Ascending aorta (tissue), 2 donors: ENCODE results near the gene SAMSN1. TPM values are rescaled to one million over a fixed set of nuclear protein-coding genes. Genes with fewer than 3 reads are reported as not detected.

Experiments
- DNase-seq, 2 donors: peaks; one replicate each; pipeline ENCODE4 v3.0.0-alpha.2; 2019; ENCODE audit warnings: low spot score in 2 of 2
- H3K27ac ChIP-seq, 2 donors: fragments of 200-600 bp; sonication (generic); one replicate each; pipeline ENCODE4 v1.5.1; 2016 to 2017; ENCODE audit warnings: mild to moderate bottlenecking in 1 of 2
- H3K27me3 ChIP-seq: fragments of 200-600 bp; sonication (generic); one replicate; pipeline ENCODE4 v1.5.1; 2017
- H3K36me3 ChIP-seq, 2 donors: fragments of 200-600 bp; sonication (generic); one replicate each; pipeline ENCODE4 v1.5.1; 2016
- H3K4me1 ChIP-seq, 2 donors: fragments of 200-600 bp; sonication (generic); one replicate each; pipeline ENCODE4 v1.5.1; 2016 to 2017; ENCODE audit warnings: mild to moderate bottlenecking in 1 of 2
- H3K4me3 ChIP-seq, 2 donors: fragments of 200-600 bp; sonication (generic); one replicate each; pipeline ENCODE4 v1.5.1; 2016 to 2017; ENCODE audit warnings: mild to moderate bottlenecking in 1 of 2
- H3K9me3 ChIP-seq, 2 donors: fragments of 200-600 bp; sonication (generic); one replicate each; pipeline ENCODE4 v1.5.1; 2016
- CTCF ChIP-seq, 3 experiments: fragments of 200-600 bp in 2 of 3; fragments of 450-650 bp in 1 of 3; sonication (generic) in 2 of 3; IDR thresholded peaks; one replicate each; pipeline ENCODE4 v1.5.1; 2016 to 2019; ENCODE audit warnings: antibody characterized with exemption in 3 of 3, mild to moderate bottlenecking in 1 of 3, moderate library complexity in 1 of 3
- intact Hi-C: fragments of 100-400 bp; cut with DNase I; formaldehyde crosslinking; loops from one replicate; pipeline ENCODE4 v1.15.1; 2023
- total RNA-seq: library from RNA; depleted of rRNA; stranded (reverse); fragments of >200 nt; gene quantifications from one replicate; pipeline ENCODE4 v1.1.0, GENCODE V29; 2016

SAMSN1 gene
- total RNA-seq, 1 donor from 2014 or later = 6.1 TPM

DNA sequence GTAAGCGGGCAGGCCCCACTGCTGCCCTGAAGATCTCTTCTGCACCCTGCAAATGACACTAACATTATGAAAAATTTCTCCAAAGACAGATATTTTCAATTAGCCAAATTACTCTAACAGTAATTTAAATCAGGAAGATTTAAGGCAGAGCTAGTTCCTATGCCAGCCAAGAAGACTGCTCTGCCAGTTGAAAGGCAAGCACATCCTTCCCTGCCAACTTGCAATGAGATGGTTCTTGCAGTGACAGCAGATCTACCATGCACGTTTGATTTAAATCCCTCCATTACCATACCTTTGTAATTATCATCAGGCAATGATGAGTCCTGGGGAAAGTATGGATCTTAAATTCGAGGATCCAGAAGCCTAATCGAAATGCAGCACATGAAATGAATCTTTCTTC lies 76.5 kb downstream of the SAMSN1 start:
- DNase-seq = no peak
- Histone ChIP-seq H3K4me1 (no peaks in the 10 kb centered on the region), H3K27me3 (no peaks in the 10 kb centered on the region), H3K4me3 (no peak overlapping the region), H3K36me3 (no peaks in the 10 kb centered on the region), H3K9me3 (no peaks in the 10 kb centered on the region), H3K27ac (no peak overlapping the region)
- TF ChIP-seq CTCF (IDR thresholded peaks at IDR 0.05) = no peak
- intact Hi-C loops = no loop called here

DNA sequence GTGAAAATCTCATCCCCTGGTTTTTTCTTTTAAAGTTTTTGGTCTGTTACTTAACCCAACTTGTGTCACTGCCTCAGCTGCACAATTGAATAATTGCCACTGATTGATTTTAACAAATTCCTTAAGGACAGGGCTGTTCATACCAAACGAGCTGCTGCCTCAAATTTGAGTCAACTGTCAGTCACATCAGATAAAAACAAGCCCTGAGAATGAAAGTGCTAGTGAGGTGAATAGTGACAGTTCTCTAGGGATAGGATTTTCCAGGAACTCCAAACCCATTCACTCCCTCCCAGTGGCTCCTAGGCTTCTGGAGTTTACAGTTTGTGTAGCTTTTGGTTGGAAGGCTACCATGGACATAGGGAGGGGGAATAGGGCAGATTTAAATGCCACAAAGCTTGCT lies 79.4 kb downstream of the SAMSN1 start:
- intact Hi-C loops = no loop called here

DNA sequence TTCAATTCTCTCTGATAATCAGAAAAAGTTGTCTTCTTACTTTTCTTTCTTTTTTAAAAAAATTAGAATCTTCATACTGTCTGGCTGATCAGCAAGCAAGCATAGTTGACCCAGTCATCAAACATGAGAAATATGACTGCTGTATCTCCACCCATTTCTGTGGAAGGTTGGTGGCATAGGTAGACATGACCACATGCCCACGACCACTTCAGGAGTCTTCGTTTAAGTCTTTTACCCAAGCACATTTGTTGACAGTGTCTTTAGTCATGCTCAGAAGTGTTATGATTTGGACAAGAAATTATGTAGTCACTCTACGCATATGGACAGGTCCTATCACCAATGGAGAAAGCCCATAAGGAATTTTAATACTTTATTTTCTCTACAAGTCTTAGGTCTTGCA lies 88.4 kb downstream of the SAMSN1 start:
- Histone ChIP-seq H3K4me1 (no peaks in the 10 kb centered on the region), H3K27me3 (no peaks in the 10 kb centered on the region), H3K4me3 (no peak overlapping the region), H3K27ac (no peak overlapping the region), H3K36me3 (no peaks in the 10 kb centered on the region), H3K9me3 (no peaks in the 10 kb centered on the region)
- no peak for TF ChIP-seq CTCF (IDR thresholded peaks at IDR 0.05)
- intact Hi-C loops = no loop called here
- DNase-seq = no peak

More for the DNA sequence above, 79.4 kb downstream of the SAMSN1 start:
- no peaks in the 10 kb centered on the region for H3K4me1 ChIP-seq
- H3K4me3 ChIP-seq = no peak overlapping the region
- H3K27me3 ChIP-seq = no peaks in the 10 kb centered on the region
- TF ChIP-seq CTCF (IDR thresholded peaks at IDR 0.05) = no peak
- H3K9me3 ChIP-seq = no peaks in the 10 kb centered on the region
- no peaks in the 10 kb centered on the region for H3K36me3 ChIP-seq
- no peak for DNase-seq
- H3K27ac ChIP-seq = no peak overlapping the region

DNA sequence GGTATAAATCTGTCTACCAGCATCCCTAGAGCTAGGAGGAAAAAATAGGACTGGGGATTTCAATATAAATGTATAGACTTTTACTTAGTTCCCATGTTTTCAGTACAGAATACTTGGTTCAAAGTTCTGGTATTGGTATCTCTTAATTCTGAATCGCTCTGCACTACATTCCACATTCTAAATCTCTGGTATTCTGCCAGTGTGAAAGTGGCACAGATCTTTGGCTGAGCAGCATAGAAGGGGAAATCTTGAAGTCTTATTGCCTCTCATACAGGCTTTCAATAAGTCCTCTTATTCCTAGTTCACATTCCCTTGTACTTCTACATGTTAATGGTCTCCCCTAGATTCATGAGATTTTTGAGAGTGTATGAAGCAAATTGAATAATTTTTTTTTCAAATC lies 89.2 kb downstream of the SAMSN1 start:
- no peak overlapping the region for H3K4me3 ChIP-seq
- TF ChIP-seq CTCF (IDR thresholded peaks at IDR 0.05) = no peak
- H3K4me1 ChIP-seq = no peaks in the 10 kb centered on the region
- H3K27ac ChIP-seq = no peak overlapping the region
- H3K36me3 ChIP-seq = no peaks in the 10 kb centered on the region
- no peak for DNase-seq
- no peaks in the 10 kb centered on the region for H3K27me3 ChIP-seq
- H3K9me3 ChIP-seq = no peaks in the 10 kb centered on the region
- intact Hi-C loops = no loop called here

DNA sequence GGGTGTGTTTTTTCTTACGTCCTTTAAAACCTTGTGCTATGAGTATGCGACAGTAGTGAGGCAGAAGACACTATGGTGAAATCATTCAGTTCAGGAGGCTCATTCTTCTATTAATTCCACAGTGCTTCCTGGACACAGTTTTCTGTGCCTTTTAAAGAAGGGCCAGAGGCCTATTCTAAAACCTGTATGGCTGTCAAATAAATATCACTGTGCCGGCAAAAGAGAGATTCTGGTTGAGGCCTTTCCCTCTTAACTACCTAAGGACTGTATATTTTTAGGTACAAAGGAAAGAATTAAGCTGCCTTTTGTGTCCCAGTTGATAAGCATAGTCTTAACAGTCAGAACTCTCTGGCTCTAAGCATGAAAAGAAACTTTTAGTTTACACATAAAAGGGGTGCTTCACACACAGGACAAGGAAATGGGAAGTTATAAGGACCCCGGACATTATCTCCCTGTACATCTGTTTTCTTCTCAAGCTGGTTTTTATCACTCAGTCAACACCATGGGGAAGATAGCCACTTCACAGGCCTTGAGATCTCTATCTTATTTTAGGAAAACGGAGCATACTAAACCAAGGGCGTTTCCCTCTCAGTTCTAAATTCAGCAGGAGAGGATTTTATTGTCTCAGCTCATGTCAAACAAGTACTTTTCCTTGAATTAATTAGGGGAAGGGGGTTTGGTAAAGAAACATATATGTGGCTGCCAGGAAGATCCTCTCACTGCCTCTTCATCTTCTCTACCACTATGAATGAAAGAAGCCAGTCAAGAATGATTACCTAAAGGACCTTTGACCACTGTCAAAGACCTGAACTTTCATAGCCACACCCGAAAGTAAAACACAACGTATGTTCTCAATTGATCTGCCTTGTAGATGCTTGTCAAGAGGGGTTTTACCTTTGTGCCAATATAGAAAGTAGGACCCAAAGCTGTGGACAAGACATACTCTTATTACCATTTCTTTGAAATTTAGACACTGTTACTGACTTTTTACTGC lies 91.8 kb downstream of the SAMSN1 start:
- DNase-seq = no peak
- no peaks in the 10 kb centered on the region for H3K4me1 ChIP-seq
- no peak for TF ChIP-seq CTCF (IDR thresholded peaks at IDR 0.05)
- no peak overlapping the region for H3K4me3 ChIP-seq
- no peak overlapping the region for H3K27ac ChIP-seq
- no peaks in the 10 kb centered on the region for H3K27me3 ChIP-seq
- H3K36me3 ChIP-seq = no peaks in the 10 kb centered on the region
- no peaks in the 10 kb centered on the region for H3K9me3 ChIP-seq
- intact Hi-C loops = no loop called here
